ENCODE measurements around the gene NPPC.
"Not testable (repeated sequence)": the region's sequence is repeated elsewhere in the genome, so short reads cannot be mapped to it uniquely, and the experiment has no call there.

The NPPC gene

GRCh38 chr2:231920366-231920765 lies 5.8 kb downstream of the NPPC start:
- no peak for DNase-seq (ENCODE audit: low read depth)

- no peak for DNase-seq (ENCODE audit: low read depth)
Observed at GRCh38 chr2:231919341-231920035, 6.7 kb downstream of the NPPC start.

GRCh38 chr2:231918501-231919330 lies 7.5 kb downstream of the NPPC start:
- no peak for DNase-seq (ENCODE audit: low read depth)

- DNase-seq (ENCODE audit: low read depth), result no peak
Observed at GRCh38 chr2:231917280-231918066, 8.7 kb downstream of the NPPC start.

GRCh38 chr2:231914077-231914690 lies 12.0 kb downstream of the NPPC start:
- no peak for DNase-seq (ENCODE audit: low read depth)

GRCh38 chr2:231911381-231911780 lies 14.8 kb downstream of the NPPC start:
- no peak for DNase-seq (ENCODE audit: low read depth)

- no peak for DNase-seq (ENCODE audit: low read depth)
Observed at GRCh38 chr2:231910771-231911170, 15.4 kb downstream of the NPPC start.

- DNase-seq (ENCODE audit: low read depth), result not testable (repeated sequence)
Observed at GRCh38 chr2:231910161-231910560, 16.0 kb downstream of the NPPC start.

GRCh38 chr2:231909631-231910030 lies 16.6 kb downstream of the NPPC start:
- DNase-seq (ENCODE audit: low read depth), result no peak

- no peak for DNase-seq (ENCODE audit: low read depth)
Observed at GRCh38 chr2:231908584-231908983, 17.6 kb downstream of the NPPC start.

GRCh38 chr2:231907765-231908164 lies 18.4 kb downstream of the NPPC start:
- no peak for DNase-seq (ENCODE audit: low read depth)

- DNase-seq (ENCODE audit: low read depth), result no peak
Observed at GRCh38 chr2:231905026-231905425, 21.2 kb downstream of the NPPC start.

- no peak for DNase-seq (ENCODE audit: low read depth)
Observed at GRCh38 chr2:231904161-231904611, 22.0 kb downstream of the NPPC start.

- DNase-seq (ENCODE audit: low read depth), result no peak
Observed at GRCh38 chr2:231902598-231902997, 23.6 kb downstream of the NPPC start.

GRCh38 chr2:231900972-231901371 lies 25.2 kb downstream of the NPPC start:
- DNase-seq (ENCODE audit: low read depth), result no peak

- peak; percentile 63 for DNase-seq (ENCODE audit: low read depth)
Observed at GRCh38 chr2:231900486-231900942, 25.7 kb downstream of the NPPC start.

- no peak for DNase-seq (ENCODE audit: low read depth)
Observed at GRCh38 chr2:231894566-231895380, 31.4 kb downstream of the NPPC start.

GRCh38 chr2:231891514-231891905 lies 34.7 kb downstream of the NPPC start:
- no peak for DNase-seq (ENCODE audit: low read depth)

GRCh38 chr2:231890896-231891513 lies 35.2 kb downstream of the NPPC start:
- no peak for DNase-seq (ENCODE audit: low read depth)

GRCh38 chr2:231887756-231888155 lies 38.4 kb downstream of the NPPC start:
- DNase-seq (ENCODE audit: low read depth), result no peak

Measured in iris pigment epithelial cell (primary cell).